ENCODE results near the gene TMEM273. TPM values are rescaled to one million over a fixed set of nuclear protein-coding genes. Genes with fewer than 3 reads are reported as not detected.

Gene TMEM273
- total RNA-seq, 6 experiments from 2014 or later = 0.86 to 5.3 (median 2.3) TPM

GRCh38 chr10:49172061-49172776, 16.0 kb downstream of the TMEM273 start:
- peak in 1 of 3 donors; percentile 37 for DNase-seq
- 33% methylated on average over 1 of the region's 4 CpGs for WGBS (ENCODE audit: insufficient coverage, low coverage, low lambda C conversion rate, missing lambda C conversion rate)
- Histone ChIP-seq H3K9me3 (no peaks in the 10 kb centered on the region), H3K4me1 (peaks cover 0 to 4% (median 0%) of the 10 kb centered on the region in 4 donors), H3K27me3 (no peaks in the 10 kb centered on the region), H3K36me3 (no peaks in the 10 kb centered on the region), H3K4me3 (no peak overlapping the region), H3K27ac (no peak overlapping the region)
- TF ChIP-seq POLR2A (IDR thresholded peaks at IDR 0.05) (no peak), CTCF (IDR thresholded peaks at IDR 0.05) (no peak)
- intact Hi-C loops (cut with DNase I) = no loop called here
- no peak for ATAC-seq

- DNase-seq (peak in 1 of 3 donors; percentile 31), ATAC-seq (no peak)
- no peak overlapping the region for H3K4me3 ChIP-seq
- no peak for TF ChIP-seq POLR2A (IDR thresholded peaks at IDR 0.05)
- TF ChIP-seq CTCF (IDR thresholded peaks at IDR 0.05) = no peak
- H3K27me3 ChIP-seq = no peaks in the 10 kb centered on the region
- H3K9me3 ChIP-seq = no peaks in the 10 kb centered on the region
- WGBS (ENCODE audit: insufficient coverage, low coverage, low lambda C conversion rate, missing lambda C conversion rate) = 57% methylated on average over 2 of the region's 7 CpGs
- no peaks in the 10 kb centered on the region for H3K4me1 ChIP-seq
- intact Hi-C loops (cut with DNase I) = no loop called here
- H3K36me3 ChIP-seq = no peaks in the 10 kb centered on the region
- H3K27ac ChIP-seq = no peak overlapping the region
Observed at GRCh38 chr10:49171326-49172060, 16.7 kb downstream of the TMEM273 start.

GRCh38 chr10:49170632-49171325, 17.4 kb downstream of the TMEM273 start:
- H3K4me1 ChIP-seq = no peaks in the 10 kb centered on the region
- no peaks in the 10 kb centered on the region for H3K36me3 ChIP-seq
- no peaks in the 10 kb centered on the region for H3K27me3 ChIP-seq
- no peak for TF ChIP-seq CTCF (IDR thresholded peaks at IDR 0.05)
- no peak for TF ChIP-seq POLR2A (IDR thresholded peaks at IDR 0.05)
- H3K4me3 ChIP-seq = no peak overlapping the region
- ATAC-seq = no peak
- no peaks in the 10 kb centered on the region for H3K9me3 ChIP-seq
- H3K27ac ChIP-seq = no peak overlapping the region
- intact Hi-C loops (cut with DNase I) = no loop called here
- DNase-seq = peak in 1 of 3 donors; percentile 41
- WGBS (ENCODE audit: insufficient coverage, low coverage, low lambda C conversion rate, missing lambda C conversion rate) = 28% methylated on average over 4 of the region's 6 CpGs

GRCh38 chr10:49169776-49170175, 18.4 kb downstream of the TMEM273 start:
- ATAC-seq (no peak), DNase-seq (no peak)
- H3K4me3 ChIP-seq = no peak overlapping the region
- no peaks in the 10 kb centered on the region for H3K27me3 ChIP-seq
- H3K36me3 ChIP-seq = no peaks in the 10 kb centered on the region
- H3K9me3 ChIP-seq = no peaks in the 10 kb centered on the region
- no peak overlapping the region for H3K27ac ChIP-seq
- H3K4me1 ChIP-seq = no peaks in the 10 kb centered on the region
- TF ChIP-seq POLR2A (IDR thresholded peaks at IDR 0.05) (no peak), CTCF (IDR thresholded peaks at IDR 0.05) (no peak)
- 90% methylated on average over 2 of the region's 4 CpGs for WGBS (ENCODE audit: insufficient coverage, low coverage, low lambda C conversion rate, missing lambda C conversion rate)
- intact Hi-C loops (cut with DNase I) = loop anchor here in 1 of 2 donors (5.0 kb wide), 1 partner anchor 192 kb away; no protein-coding TSS in a partner anchor
